IMR-90 (cell line): ENCODE data around the gene TRPM8. TPM values are rescaled to one million over a fixed set of nuclear protein-coding genes. Genes with fewer than 3 reads are reported as not detected.
"Not testable (repeated sequence)": the region's sequence is repeated elsewhere in the genome, so short reads cannot be mapped to it uniquely, and the experiment has no call there.

Experiments
- ATAC-seq: fragments of 200-7000 bp; cut with Tn5 transposase; 2 replicates; pipeline ENCODE4 v1.9.1; 2020; ENCODE audit warnings: low read depth, mild to moderate bottlenecking, moderate library complexity
- BruUV-seq: library from RNA; stranded (reverse); fragments of 400-500 nt; replicated peaks from 2 replicates; lab custom pipeline; 2021; lab: Mats Ljungman, UMichigan
- CTCF ChIA-PET: fragments of 300-600 bp; formaldehyde crosslinking; extraction: SDS; loops from one replicate; lab custom pipeline; 2021; ENCODE audit warnings: antibody characterized with exemption; lab: Yijun Ruan, JAX
- POLR2A ChIA-PET: fragments of 300-600 bp; sonication (Branson Sonifier 250); formaldehyde crosslinking; loops from one replicate; lab custom pipeline; 2022; ENCODE audit warnings: antibody characterized with exemption; ENCODE audit not compliant: unreplicated experiment; lab: Charles Lee
- DNase-seq: peaks from one replicate; pipeline ENCODE4 v3.0.0; 2013
- H2AFZ ChIP-seq: replicated peaks from 2 replicates; pipeline ENCODE3; 2013; ENCODE audit warnings: low read length, mild to moderate bottlenecking; ENCODE audit not compliant: poor library complexity
- H2AK5ac ChIP-seq: 2 replicates; pipeline ENCODE4 v1.6.1; 2013; ENCODE audit warnings: low read depth, low read length, inconsistent platforms
- H2AK9ac ChIP-seq: replicated peaks from 2 replicates; pipeline ENCODE3; 2013; ENCODE audit warnings: mild to moderate bottlenecking, low read depth, low read length, moderate library complexity; ENCODE audit not compliant: poor library complexity
- H2BK120ac ChIP-seq: 2 replicates; pipeline ENCODE4 v1.6.1; 2013; ENCODE audit warnings: low read depth, low read length, inconsistent platforms
- H2BK15ac ChIP-seq: 3 replicates; pipeline ENCODE4 v1.6.1; 2013; ENCODE audit warnings: low read depth, low read length, inconsistent platforms
- H2BK20ac ChIP-seq: 2 replicates; pipeline ENCODE4 v1.6.1; 2013; ENCODE audit warnings: low read depth, mild to moderate bottlenecking, inconsistent platforms, low read length, moderate library complexity
- H2BK5ac ChIP-seq: 2 replicates; pipeline ENCODE4 v1.6.1; 2013; ENCODE audit warnings: mild to moderate bottlenecking, low read depth, low read length, inconsistent platforms; ENCODE audit not compliant: poor library complexity, severe bottlenecking
- H3K14ac ChIP-seq: replicated peaks from 2 replicates; pipeline ENCODE4 v1.6.1; 2013; ENCODE audit warnings: low read depth, low read length, inconsistent platforms
- H3K18ac ChIP-seq: 2 replicates; pipeline ENCODE4 v1.6.1; 2013; ENCODE audit warnings: low read depth, low read length, control low read depth
- H3K23ac ChIP-seq: 2 replicates; pipeline ENCODE4 v1.6.1; 2013; ENCODE audit warnings: low read depth, low read length, inconsistent platforms
- H3K27ac ChIP-seq: 2 replicates; pipeline ENCODE4 v1.5.1; 2013; ENCODE audit warnings: mild to moderate bottlenecking, control low read depth, low read length; ENCODE audit not compliant: insufficient read depth
- H3K27me3 ChIP-seq: 2 replicates; pipeline ENCODE4 v1.6.1; 2013; ENCODE audit warnings: low read length; ENCODE audit not compliant: control insufficient read depth, insufficient read depth
- H3K36me3 ChIP-seq: 2 replicates; pipeline ENCODE4 v1.6.1; 2013; ENCODE audit warnings: low read length, mixed read lengths; ENCODE audit not compliant: control insufficient read depth, insufficient read depth
- H3K4ac ChIP-seq: 2 replicates; pipeline ENCODE4 v1.6.1; 2013; ENCODE audit warnings: low read depth, low read length, inconsistent platforms
- H3K4me1 ChIP-seq: 2 replicates; pipeline ENCODE4 v1.6.1; 2013; ENCODE audit warnings: low read length, mixed read lengths; ENCODE audit not compliant: control insufficient read depth, insufficient read depth
- H3K4me2 ChIP-seq: 2 replicates; pipeline ENCODE4 v1.6.1; 2013; ENCODE audit warnings: low read depth, mild to moderate bottlenecking, control low read depth, low read length, moderate library complexity
- H3K4me3 ChIP-seq: 2 replicates; pipeline ENCODE4 v1.5.1; 2013; ENCODE audit warnings: low read depth, mild to moderate bottlenecking, control low read depth, low read length, moderate library complexity; ENCODE audit not compliant: insufficient read depth
- H3K56ac ChIP-seq: 2 replicates; pipeline ENCODE4 v1.6.1; 2013; ENCODE audit warnings: low read length, inconsistent platforms; ENCODE audit not compliant: insufficient read depth; ENCODE audit errors: extremely low read depth
- H3K79me1 ChIP-seq, 2 experiments: 2 replicates each; pipeline ENCODE4 v1.6.1; 2013; ENCODE audit warnings: low read length in 2 of 2, inconsistent platforms in 1 of 2, low read depth in 1 of 2
- H3K9ac ChIP-seq: 2 replicates; pipeline ENCODE4 v1.6.1; 2013; ENCODE audit warnings: low read depth, low read length, control low read depth
- H3K9me1 ChIP-seq: 2 replicates; pipeline ENCODE4 v1.6.1; 2013; ENCODE audit warnings: low read length, inconsistent platforms; ENCODE audit not compliant: insufficient read depth
- H3K9me3 ChIP-seq: 2 replicates; pipeline ENCODE4 v1.6.1; 2013; ENCODE audit warnings: low read length; ENCODE audit not compliant: control insufficient read depth, insufficient read depth
- H4K20me1 ChIP-seq: 2 replicates; pipeline ENCODE4 v1.6.1; 2013; ENCODE audit warnings: low read length, inconsistent platforms; ENCODE audit not compliant: insufficient read depth
- H4K5ac ChIP-seq: 2 replicates; pipeline ENCODE4 v1.6.1; 2013; ENCODE audit warnings: mild to moderate bottlenecking, low read depth, low read length, control low read depth
- H4K8ac ChIP-seq, 2 experiments: 2 replicates each; pipeline ENCODE4 v1.6.1; 2013; ENCODE audit warnings: low read depth in 2 of 2, low read length in 2 of 2, control low read depth in 1 of 2, inconsistent platforms in 1 of 2
- H4K91ac ChIP-seq: 2 replicates; pipeline ENCODE4 v1.6.1; 2013; ENCODE audit warnings: low read depth, low read length, inconsistent platforms; ENCODE audit not compliant: insufficient read depth
- MAFK ChIP-seq: IDR thresholded peaks from 2 replicates; pipeline ENCODE4 v1.6.1; 2012; ENCODE audit warnings: low read depth, low read length, improper control_type of control experiment
- WGBS, 2 experiments: methylation state at CpG; one replicate each; pipeline versions ENCODE4 v1.1.5 to v1.1.7; 2013; ENCODE audit warnings: missing lambda C conversion rate in 2 of 2; ENCODE audit not compliant: insufficient read length in 1 of 2; ENCODE audit errors: extremely low coverage in 2 of 2; 5-methylcytosine and 5-hydroxymethylcytosine counted together
- dilution Hi-C: fragments of 300-500 bp; cut with HindIII; formaldehyde crosslinking; loops from one replicate; pipeline ENCODE4 v1.14.3; 2018; ENCODE audit warnings: low sequenced_read_pairs; ENCODE audit not compliant: unreplicated experiment
- in situ Hi-C: fragments of 300-500 bp; cut with MboI; formaldehyde crosslinking; loops from 3 replicates; pipeline ENCODE4 v1.14.3; 2019; ENCODE audit warnings: low sequenced_read_pairs, inconsistent platforms, mixed read lengths
- intact Hi-C: fragments of 100-400 bp; cut with micrococcal nuclease; formaldehyde crosslinking; loops from 2 replicates; pipeline ENCODE4 v1.10.0; 2022
- polyA plus RNA-seq, 3 experiments: library from polyadenylated mRNA; depleted of rRNA; stranded (reverse); fragments of >200 nt; gene quantifications; 2 replicates each; pipeline ENCODE4 v1.2.3, GENCODE V29; 2012; ENCODE audit warnings: low replicate concordance in 1 of 3
- total RNA-seq: library from RNA; depleted of rRNA; stranded (reverse); fragments of >200 nt; gene quantifications from 2 replicates; pipeline ENCODE4 v1.2.3, GENCODE V29; 2012

The TRPM8 gene
- total and polyA plus RNA-seq, 2 of the 4 experiments (the other 2 are of a cell fraction): not detected

GRCh38 chr2:233968556-233968955 is 51.4 kb downstream of the TRPM8 start:
- no peak for ATAC-seq

GRCh38 chr2:233972460-233972859 is 55.3 kb downstream of the TRPM8 start:
- WGBS, 2 experiments: 96% methylated on average over 5 of the region's 29 CpGs; no CpG with 5 or more reads in 1 of the 2 experiments
- dilution Hi-C loops: not testable (repeated sequence)

More at GRCh38 chr2:233968556-233968955, 51.4 kb downstream of the TRPM8 start:
- TF ChIP-seq MAFK: no peak
- no peak overlapping the region for H4K8ac ChIP-seq
- H3K4me1 ChIP-seq: no peaks in the 10 kb centered on the region
- H3K56ac ChIP-seq: no peak overlapping the region
- H4K20me1 ChIP-seq: no peaks in the 10 kb centered on the region
- no peak overlapping the region for H3K9ac ChIP-seq
- no peak overlapping the region for H3K18ac ChIP-seq
- no peak for DNase-seq
- dilution Hi-C loops: no loop called here
- no TSS peak for BruUV-seq
- no peaks in the 10 kb centered on the region for H3K36me3 ChIP-seq
- no peak overlapping the region for H2BK15ac ChIP-seq
- no peak overlapping the region for H4K5ac ChIP-seq
- H2AK9ac ChIP-seq: no peak overlapping the region
- no peak overlapping the region for H3K4me2 ChIP-seq
- no peak overlapping the region for H2BK120ac ChIP-seq
- ChIA-PET CTCF (no interaction called here), POLR2A (no interaction called here)
- H2AFZ ChIP-seq: no peak overlapping the region
- H3K9me1 ChIP-seq: peaks cover 1% of the 10 kb centered on the region
- H3K79me1 ChIP-seq: no peaks in the 10 kb centered on the region
- no peak overlapping the region for H2BK20ac ChIP-seq
- H2BK5ac ChIP-seq: no peak overlapping the region
- no peak overlapping the region for H3K23ac ChIP-seq
- in situ Hi-C loops: no loop called here
- no peak overlapping the region for H3K14ac ChIP-seq
- H3K4me3 ChIP-seq: no peak overlapping the region
- H2AK5ac ChIP-seq: no peak overlapping the region
- no peak overlapping the region for H3K27ac ChIP-seq
- H3K4ac ChIP-seq: no peak overlapping the region
- intact Hi-C loops: no loop called here
- peaks cover 2% of the 10 kb centered on the region for H3K27me3 ChIP-seq
- WGBS, 2 experiments: no CpG with 5 or more reads among the region's 4 CpGs
- no peak overlapping the region for H4K91ac ChIP-seq
- H3K9me3 ChIP-seq: peaks cover 2% of the 10 kb centered on the region; the same call in 1 of the 2 replicates

More at GRCh38 chr2:233972460-233972859, 55.3 kb downstream of the TRPM8 start:
- H2BK120ac ChIP-seq, H4K91ac ChIP-seq, H3K9me3 ChIP-seq, H4K5ac ChIP-seq, H2AFZ ChIP-seq, H4K8ac ChIP-seq, POLR2A ChIA-PET, H3K27me3 ChIP-seq, H2BK15ac ChIP-seq, H3K18ac ChIP-seq, H3K4me3 ChIP-seq, H3K56ac ChIP-seq, H3K79me1 ChIP-seq, ATAC-seq, BruUV-seq, H3K23ac ChIP-seq, H2BK5ac ChIP-seq, DNase-seq, H4K20me1 ChIP-seq, H3K36me3 ChIP-seq, H2BK20ac ChIP-seq, H2AK5ac ChIP-seq, H3K4me2 ChIP-seq, H3K9ac ChIP-seq, H3K14ac ChIP-seq, H3K27ac ChIP-seq, H2AK9ac ChIP-seq, H3K4ac ChIP-seq, in situ Hi-C loops: not testable (repeated sequence)
- CTCF ChIA-PET: interaction anchor here (1.6 kb wide), 1 partner anchor 9 kb away, joined by 8 read pairs; no protein-coding TSS in a partner anchor
- intact Hi-C loops: loop anchor here (10.0 kb wide), 1 partner anchor 282 kb away; no protein-coding TSS in a partner anchor
- Histone ChIP-seq H3K9me1 (peaks cover 12% of the 10 kb centered on the region), H3K4me1 (peaks cover 10% of the 10 kb centered on the region)
